NB4 (cell line): ENCODE results near the gene KLHL17.

Experiments used
- MYC ChIP-seq: IDR thresholded peaks from 2 replicates; pipeline ENCODE4 v1.6.1; 2011; ENCODE audit warnings: low read depth, low read length
- POLR2A ChIP-seq: IDR thresholded peaks from 2 replicates; pipeline ENCODE4 v1.6.1; 2011; ENCODE audit warnings: mild to moderate bottlenecking; ENCODE audit not compliant: insufficient read length; ENCODE audit errors: extremely low read depth
- TF ChIP-seq, protein P1 (sequence below): IDR thresholded peaks from one replicate; pipeline ENCODE4 v1.5.1; 2012; ENCODE audit warnings: low read depth, low read length
- TF ChIP-seq, protein P2 (sequence below): IDR thresholded peaks from 2 replicates; pipeline ENCODE4 v1.6.1; 2011; ENCODE audit warnings: low read depth, low read length

- TF ChIP-seq, protein P1, sequence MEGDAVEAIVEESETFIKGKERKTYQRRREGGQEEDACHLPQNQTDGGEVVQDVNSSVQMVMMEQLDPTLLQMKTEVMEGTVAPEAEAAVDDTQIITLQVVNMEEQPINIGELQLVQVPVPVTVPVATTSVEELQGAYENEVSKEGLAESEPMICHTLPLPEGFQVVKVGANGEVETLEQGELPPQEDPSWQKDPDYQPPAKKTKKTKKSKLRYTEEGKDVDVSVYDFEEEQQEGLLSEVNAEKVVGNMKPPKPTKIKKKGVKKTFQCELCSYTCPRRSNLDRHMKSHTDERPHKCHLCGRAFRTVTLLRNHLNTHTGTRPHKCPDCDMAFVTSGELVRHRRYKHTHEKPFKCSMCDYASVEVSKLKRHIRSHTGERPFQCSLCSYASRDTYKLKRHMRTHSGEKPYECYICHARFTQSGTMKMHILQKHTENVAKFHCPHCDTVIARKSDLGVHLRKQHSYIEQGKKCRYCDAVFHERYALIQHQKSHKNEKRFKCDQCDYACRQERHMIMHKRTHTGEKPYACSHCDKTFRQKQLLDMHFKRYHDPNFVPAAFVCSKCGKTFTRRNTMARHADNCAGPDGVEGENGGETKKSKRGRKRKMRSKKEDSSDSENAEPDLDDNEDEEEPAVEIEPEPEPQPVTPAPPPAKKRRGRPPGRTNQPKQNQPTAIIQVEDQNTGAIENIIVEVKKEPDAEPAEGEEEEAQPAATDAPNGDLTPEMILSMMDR = no peak
- TF ChIP-seq POLR2A (no peak), MYC (no peak)
- TF ChIP-seq, protein P2, sequence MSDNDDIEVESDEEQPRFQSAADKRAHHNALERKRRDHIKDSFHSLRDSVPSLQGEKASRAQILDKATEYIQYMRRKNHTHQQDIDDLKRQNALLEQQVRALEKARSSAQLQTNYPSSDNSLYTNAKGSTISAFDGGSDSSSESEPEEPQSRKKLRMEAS = no peak
Measured at GRCh38 chr1:973459-974292, 13.3 kb downstream of the KLHL17 start.
